HepG2 (cell line): ENCODE measurements around the gene ADH5.

Source experiments
- CTCF ChIP-seq: sonication (generic); formaldehyde crosslinking; IDR thresholded peaks from 2 replicates; pipeline ENCODE4 v1.5.0; 2020; ENCODE audit warnings: mild to moderate bottlenecking, missing genetic modification reagents, moderate library complexity
- NFE2L2 ChIP-seq: fragments of 150-350 bp; IDR thresholded peaks from 2 replicates; pipeline ENCODE4 v1.6.1; 2014; ENCODE audit warnings: low read length
- NR2F2 ChIP-seq: IDR thresholded peaks from 2 replicates; pipeline ENCODE4 v1.6.1; 2012; ENCODE audit warnings: low read depth, inconsistent platforms, borderline replicate concordance
- PRDM10 ChIP-seq: sonication (generic); formaldehyde crosslinking; IDR thresholded peaks from 2 replicates; pipeline ENCODE4 v1.4.0; 2020; ENCODE audit warnings: low read depth, missing genetic modification reagents

- TF ChIP-seq CTCF (no peak), NR2F2 (no peak), PRDM10 (CRISPR knock-in tag) (no peak), NFE2L2 (no peak)
Measured at GRCh38 chr4:99084595-99084994, 4.0 kb downstream of the ADH5 start.
